OCI-LY7 (cell line): ENCODE measurements around the gene AAR2.

Source experiments
- CTCF ChIP-seq: fragments of 200-600 bp; sonication (generic); conservative IDR thresholded peaks from 2 replicates; pipeline ENCODE4 v1.5.1; 2014; ENCODE audit warnings: mild to moderate bottlenecking, antibody characterized with exemption, low read length, moderate library complexity, mixed read lengths
- EZH2phosphoT487 ChIP-seq: fragments of 200-600 bp; sonication (generic); IDR thresholded peaks from 2 replicates; pipeline ENCODE4 v1.6.1; 2018; ENCODE audit warnings: low read depth, borderline replicate concordance, mild to moderate bottlenecking, mixed run types, antibody characterized with exemption, low read length, moderate library complexity, mixed read lengths

- TF ChIP-seq CTCF: no peak
- TF ChIP-seq EZH2phosphoT487: no peak
Observed at GRCh38 chr20:36270744-36271638, 34.7 kb downstream of the AAR2 start.
